Measurements from ENCODE around the gene TTC12. TPM values are rescaled to one million over a fixed set of nuclear protein-coding genes. Genes with fewer than 3 reads are reported as not detected.

The TTC12 gene
- total and polyA plus RNA-seq, 9 donors, result 8.1 to 32.5 (median 25.8) TPM

GRCh38 chr11:113404859-113405430 is 90.6 kb downstream of the TTC12 start:
- no peak for DNase-seq
- WGBS, 3 donors, result 89 to 93% (median 90%) methylated on average over 7 of the region's 7 CpGs
- no peak overlapping the region for H3K27ac ChIP-seq
- H3K4me1 ChIP-seq (ENCODE audit: insufficient read depth), result no peaks in the 10 kb centered on the region
- H3K27me3 ChIP-seq, result no peaks in the 10 kb centered on the region
- no peak overlapping the region for H3K4me3 ChIP-seq
- TF ChIP-seq CTCF (IDR thresholded peaks at IDR 0.05), result no peak
- TF ChIP-seq POLR2A (IDR thresholded peaks at IDR 0.05), result no peak
- TF ChIP-seq EP300 (IDR thresholded peaks at IDR 0.05), result no peak
- H3K9me3 ChIP-seq, result no peaks in the 10 kb centered on the region
- H3K36me3 ChIP-seq, result no peaks in the 10 kb centered on the region
- intact Hi-C loops (cut with DNase I), result loop anchor here in 1 of 4 donors (5.0 kb wide), 1 partner anchor 52 kb away; no protein-coding TSS in a partner anchor

- H3K9me3 ChIP-seq, result no peaks in the 10 kb centered on the region
- 54 to 75% (median 56%) methylated on average over 7 of the region's 7 CpGs for WGBS, 3 donors
- no peak overlapping the region for H3K4me3 ChIP-seq
- no peaks in the 10 kb centered on the region for H3K36me3 ChIP-seq
- no peak overlapping the region for H3K27ac ChIP-seq
- TF ChIP-seq CTCF (IDR thresholded peaks at IDR 0.05), result no peak
- TF ChIP-seq POLR2A (IDR thresholded peaks at IDR 0.05), result no peak
- TF ChIP-seq EP300 (IDR thresholded peaks at IDR 0.05), result no peak
- H3K27me3 ChIP-seq, result no peaks in the 10 kb centered on the region
- no peak for DNase-seq
- intact Hi-C loops (cut with DNase I), result loop anchor here in 1 of 4 donors (5.0 kb wide), 1 partner anchor 51 kb away; no protein-coding TSS in a partner anchor
- H3K4me1 ChIP-seq (ENCODE audit: insufficient read depth), result no peaks in the 10 kb centered on the region
These were observed 91.5 kb downstream of the TTC12 start for GRCh38 chr11:113405724-113406478.

- H3K36me3 ChIP-seq, result no peaks in the 10 kb centered on the region
- H3K27ac ChIP-seq, result no peak overlapping the region
- no peaks in the 10 kb centered on the region for H3K4me1 ChIP-seq (ENCODE audit: insufficient read depth)
- no peak overlapping the region for H3K4me3 ChIP-seq
- intact Hi-C loops (cut with DNase I), result loop anchor here in 1 of 4 donors (5.0 kb wide), 1 partner anchor 50 kb away; no protein-coding TSS in a partner anchor
- H3K27me3 ChIP-seq, result no peaks in the 10 kb centered on the region
- 73 to 92% (median 84%) methylated on average over 2 to 3 of the region's 3 CpGs for WGBS, 3 donors
- H3K9me3 ChIP-seq, result no peaks in the 10 kb centered on the region
- TF ChIP-seq CTCF (IDR thresholded peaks at IDR 0.05) (no peak), EP300 (IDR thresholded peaks at IDR 0.05) (no peak), POLR2A (IDR thresholded peaks at IDR 0.05) (no peak)
- DNase-seq, result no peak
These were observed 92.8 kb downstream of the TTC12 start for GRCh38 chr11:113407163-113407562.

- intact Hi-C loops (cut with DNase I), result loop anchor here in 1 of 4 donors (5.0 kb wide), 1 partner anchor 49 kb away; no protein-coding TSS in a partner anchor
- no peaks in the 10 kb centered on the region for H3K4me1 ChIP-seq (ENCODE audit: insufficient read depth)
- whole genome bisulfite sequencing, 3 donors, result 59 to 60% (median 60%) methylated on average over 9 of the region's 9 CpGs
- H3K36me3 ChIP-seq, result no peaks in the 10 kb centered on the region
- H3K27me3 ChIP-seq, result no peaks in the 10 kb centered on the region
- H3K27ac ChIP-seq, result no peak overlapping the region
- TF ChIP-seq CTCF (IDR thresholded peaks at IDR 0.05), result no peak
- no peak for TF ChIP-seq POLR2A (IDR thresholded peaks at IDR 0.05)
- no peak for TF ChIP-seq EP300 (IDR thresholded peaks at IDR 0.05)
- DNase-seq, result no peak
- H3K9me3 ChIP-seq, result no peaks in the 10 kb centered on the region
- H3K4me3 ChIP-seq, result no peak overlapping the region
These were observed 93.8 kb downstream of the TTC12 start for GRCh38 chr11:113408206-113408605.
